Testis (tissue), 3 donors: ENCODE data around the gene UCN. TPM values are rescaled to one million over a fixed set of nuclear protein-coding genes. Genes with fewer than 3 reads are reported as not detected.

Source experiments
- DNase-seq: peaks from one replicate; pipeline ENCODE4 v3.0.0-alpha.2; 2019
- H3K27ac ChIP-seq, 2 donors: fragments of 200-600 bp; sonication (generic); one replicate each; pipeline ENCODE4 v1.5.1; 2019
- H3K27me3 ChIP-seq: fragments of 200-600 bp; sonication (generic); one replicate; pipeline ENCODE4 v1.5.1; 2019
- H3K36me3 ChIP-seq: fragments of 200-600 bp; sonication (generic); one replicate; pipeline ENCODE4 v1.5.1; 2017; ENCODE audit warnings: low read depth; ENCODE audit errors: missing control alignments
- H3K4me1 ChIP-seq: fragments of 200-600 bp; sonication (generic); one replicate; pipeline ENCODE4 v1.5.1; 2019
- H3K4me3 ChIP-seq, 2 donors: fragments of 200-600 bp; sonication (generic); one replicate each; pipeline ENCODE4 v1.5.1; 2017 to 2019
- H3K9me3 ChIP-seq: fragments of 200-600 bp; sonication (generic); one replicate; pipeline ENCODE4 v1.5.1; 2017
- CTCF ChIP-seq, 3 experiments: fragments of 450-650 bp in 2 of 3; fragments of 200-600 bp in 1 of 3; sonication (generic) in 1 of 3; IDR thresholded peaks; one replicate each; pipeline ENCODE4 v1.5.1; 2016 to 2019; ENCODE audit warnings: antibody characterized with exemption in 3 of 3, mild to moderate bottlenecking in 2 of 3, moderate library complexity in 1 of 3
- POLR2A ChIP-seq: fragments of 450-650 bp; IDR thresholded peaks from one replicate; pipeline ENCODE4 v1.6.1; 2017; ENCODE audit warnings: antibody characterized with exemption, mild to moderate bottlenecking, moderate library complexity
- WGBS, 2 donors: methylation state at CpG; one replicate each; pipeline ENCODE4 v1.1.5; 2018; 5-methylcytosine and 5-hydroxymethylcytosine counted together
- intact Hi-C: fragments of 100-400 bp; cut with DNase I; formaldehyde crosslinking; loops from one replicate; pipeline ENCODE4 v1.15.1; 2023; ENCODE audit warnings: low total_unique reads
- polyA plus RNA-seq: library from polyadenylated mRNA; stranded (reverse); fragments of 350-450 nt; fragmentation: Illumina TruSeq; extraction: RNeasy Lipid Tissue Mini Kit (QIAGEN cat#74804); gene quantifications from one replicate; pipeline ENCODE4 v1.2.3, GENCODE V29; 2014; ENCODE audit warnings: low read depth, low replicate concordance; ENCODE audit not compliant: insufficient read depth
- total RNA-seq, 2 donors: library from RNA; depleted of rRNA; stranded (reverse); fragments of >200 nt; gene quantifications; one replicate each; pipeline ENCODE4 v1.2.3, GENCODE V29; 2016

UCN gene
- total and polyA plus RNA-seq, 3 donors from 2014 or later, result 0.75 to 18.8 (median 16.2) TPM

GRCh38 chr2:27307545-27308358, 493 bp downstream of the UCN start:
- DNase-seq, result no peak
- Histone ChIP-seq H3K9me3 (no peaks in the 10 kb centered on the region), H3K4me3 (no peak overlapping the region), H3K27ac (no peak overlapping the region), H3K4me1 (no peaks in the 10 kb centered on the region), H3K27me3 (no peaks in the 10 kb centered on the region), H3K36me3 (peaks cover 3% of the 10 kb centered on the region)
- 33 to 50% methylated on average over 25 to 75 of the region's 75 CpGs for WGBS, 2 donors
- intact Hi-C loops, result loop anchor here (10.0 kb wide), 1 partner anchor 213 kb away; no protein-coding TSS in a partner anchor
- TF ChIP-seq POLR2A (no peak), CTCF (IDR thresholded peaks at IDR 0.05) (no peak)

DNA sequence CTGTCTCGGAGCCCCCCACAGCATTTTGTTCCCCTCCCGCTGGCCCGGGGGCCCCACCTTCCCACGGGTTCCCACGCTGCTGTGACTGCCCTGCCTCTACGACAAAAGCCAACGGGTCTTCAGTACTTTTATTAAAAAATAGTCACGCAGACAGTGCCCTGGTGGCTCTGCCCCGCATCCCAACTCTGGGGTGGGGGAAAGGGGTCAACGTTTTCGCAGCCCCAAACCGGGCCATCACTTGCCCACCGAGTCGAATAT, 1.0 kb downstream of the UCN start:
- no peak for DNase-seq
- TF ChIP-seq CTCF (IDR thresholded peaks at IDR 0.05) (no peak), POLR2A (no peak)
- H3K36me3 ChIP-seq, result peaks cover 3% of the 10 kb centered on the region
- H3K4me3 ChIP-seq, result no peak overlapping the region
- no peaks in the 10 kb centered on the region for H3K4me1 ChIP-seq
- no peaks in the 10 kb centered on the region for H3K27me3 ChIP-seq
- H3K27ac ChIP-seq, result no peak overlapping the region
- intact Hi-C loops, result loop anchor here (10.0 kb wide), 1 partner anchor 212 kb away; no protein-coding TSS in a partner anchor
- 20 to 39% methylated on average over 12 to 14 of the region's 14 CpGs for WGBS, 2 donors
- H3K9me3 ChIP-seq, result no peaks in the 10 kb centered on the region

DNA sequence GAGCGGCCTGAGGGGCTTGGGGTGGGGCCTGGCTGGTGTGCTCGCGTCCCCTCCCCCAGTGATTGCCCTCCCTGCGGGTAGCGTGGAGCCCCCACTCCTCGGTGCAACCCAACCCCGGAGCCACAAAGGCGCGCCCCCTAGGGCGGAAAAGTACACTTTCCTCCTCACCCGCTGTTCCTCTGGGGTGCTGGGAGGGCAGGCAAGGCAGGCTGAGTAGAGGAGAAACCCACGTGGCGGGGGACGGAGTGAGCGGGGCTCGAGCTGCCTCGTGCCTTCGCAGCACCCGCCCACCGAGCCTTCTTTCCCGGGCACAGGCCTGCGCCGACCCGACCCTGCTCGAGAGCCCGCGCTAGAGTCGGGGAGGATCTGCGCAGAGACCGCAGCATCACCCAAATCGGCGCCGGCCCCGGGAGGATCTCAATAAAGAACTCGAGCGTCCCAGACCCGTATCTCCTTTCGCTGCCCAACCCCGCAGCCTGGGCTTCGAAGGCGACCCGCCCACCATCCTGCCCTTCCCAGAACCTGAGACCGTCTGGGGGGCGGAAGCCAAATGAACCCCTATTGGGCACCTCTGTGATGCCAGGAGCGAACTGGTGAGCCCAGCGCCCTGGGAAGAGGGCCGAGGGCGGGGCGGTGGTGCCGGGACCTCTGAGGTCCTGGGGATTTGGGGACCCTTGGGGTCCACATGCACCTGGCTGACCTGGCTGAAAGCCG, 1.5 kb downstream of the UCN start:
- H3K4me1 ChIP-seq, result no peaks in the 10 kb centered on the region
- no peak for TF ChIP-seq CTCF (IDR thresholded peaks at IDR 0.05)
- TF ChIP-seq POLR2A, result no peak
- intact Hi-C loops, result loop anchor here (10.0 kb wide), 1 partner anchor 212 kb away; no protein-coding TSS in a partner anchor
- no peak for DNase-seq
- H3K27me3 ChIP-seq, result no peaks in the 10 kb centered on the region
- H3K27ac ChIP-seq, result no peak overlapping the region
- peaks cover 3% of the 10 kb centered on the region for H3K36me3 ChIP-seq
- H3K4me3 ChIP-seq, result no peak overlapping the region
- H3K9me3 ChIP-seq, result no peaks in the 10 kb centered on the region
- 19 to 23% methylated on average over 14 to 36 of the region's 51 CpGs for WGBS, 2 donors

DNA sequence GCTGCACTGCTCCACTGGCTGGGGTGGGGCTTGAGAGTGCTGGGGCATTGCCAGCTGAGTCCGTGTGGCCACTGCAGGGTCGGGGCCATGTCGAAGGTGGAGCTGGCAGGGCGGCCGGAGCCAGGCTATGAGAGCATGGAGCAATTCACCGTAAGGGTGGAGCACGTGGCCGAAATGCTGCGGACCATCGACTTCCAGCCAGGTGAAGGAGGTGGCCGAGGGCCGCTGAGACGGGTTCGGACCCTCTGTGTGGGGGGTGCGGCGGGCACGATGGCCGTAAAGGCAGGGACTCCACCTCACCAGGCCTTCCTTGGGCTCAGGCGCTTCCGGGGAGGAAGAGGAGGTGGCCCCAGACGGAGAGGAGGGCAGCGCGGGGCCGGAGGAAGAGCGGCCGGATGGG, 2.1 kb downstream of the UCN start:
- intact Hi-C loops, result loop anchor here (10.0 kb wide), 1 partner anchor 211 kb away; no protein-coding TSS in a partner anchor
- Histone ChIP-seq H3K9me3 (no peaks in the 10 kb centered on the region), H3K4me3 (no peak overlapping the region), H3K27me3 (no peaks in the 10 kb centered on the region), H3K4me1 (no peaks in the 10 kb centered on the region), H3K36me3 (peaks cover 3% of the 10 kb centered on the region), H3K27ac (no peak overlapping the region)
- TF ChIP-seq CTCF (IDR thresholded peaks at IDR 0.05) (no peak), POLR2A (no peak)
- DNase-seq, result no peak
- WGBS, 2 donors, result 36 to 58% methylated on average over 15 to 21 of the region's 26 CpGs
